Inflammatory macrophage treated with lipopolysaccharide for 4 hours (primary cell): ENCODE data around the gene INTU.
"Not testable (repeated sequence)": the region's sequence is repeated elsewhere in the genome, so short reads cannot be mapped to it uniquely, and the experiment has no call there.

Experiments used
- DNase-seq: peaks from one replicate; pipeline ENCODE4 v3.0.0-alpha.2; 2020

Gene INTU

DNA sequence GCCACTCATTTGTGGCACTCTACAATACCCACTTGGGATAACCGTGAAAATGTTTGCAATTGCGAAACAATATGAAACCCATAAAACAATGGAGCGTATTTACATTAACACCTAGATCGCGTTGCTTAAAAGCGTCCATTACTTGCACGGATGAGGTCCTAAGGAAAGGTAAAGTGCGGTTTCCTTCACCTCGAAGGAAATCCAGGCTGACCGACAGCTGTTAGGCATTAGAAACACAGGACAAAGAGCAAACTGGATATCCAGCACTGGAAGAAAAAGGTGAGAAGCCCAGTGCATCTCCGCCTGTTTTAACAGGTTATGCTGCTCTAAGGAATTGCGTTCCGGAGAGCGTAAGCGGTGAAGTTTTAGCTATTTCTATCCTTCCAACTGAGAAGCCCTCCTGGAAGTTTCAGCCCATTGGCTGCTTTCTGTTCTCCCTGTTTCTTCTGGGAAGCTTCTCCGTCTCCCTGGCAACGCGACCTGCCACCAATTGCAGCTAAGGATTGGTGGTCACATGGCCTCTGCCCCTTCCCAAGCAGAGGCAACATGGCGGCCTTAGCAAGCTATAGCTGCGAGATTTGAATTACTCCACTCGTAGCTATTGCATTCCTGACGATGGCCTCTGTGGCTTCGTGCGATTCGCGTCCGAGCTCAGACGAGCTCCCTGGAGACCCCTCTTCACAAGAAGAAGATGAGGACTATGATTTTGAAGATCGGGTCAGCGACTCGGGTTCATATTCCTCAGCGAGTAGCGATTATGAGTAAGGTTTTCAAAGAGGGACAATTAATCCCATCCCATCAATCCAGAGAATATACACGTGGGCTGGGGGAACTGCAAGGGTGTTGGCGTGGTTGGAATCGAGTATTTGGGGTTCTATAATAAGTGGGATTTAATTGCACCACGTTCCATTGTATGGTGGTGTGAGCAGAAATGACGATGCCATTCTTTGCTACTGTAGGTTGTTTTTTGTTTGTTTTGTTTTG lies at the start of gene INTU:
Gene INTU, plus strand, starts transcription at position 538 of the 984 bp plus-strand sequence. Its CDS starts 78 bp downstream, at position 616.
- DNase-seq = peak; percentile 93

DNA sequence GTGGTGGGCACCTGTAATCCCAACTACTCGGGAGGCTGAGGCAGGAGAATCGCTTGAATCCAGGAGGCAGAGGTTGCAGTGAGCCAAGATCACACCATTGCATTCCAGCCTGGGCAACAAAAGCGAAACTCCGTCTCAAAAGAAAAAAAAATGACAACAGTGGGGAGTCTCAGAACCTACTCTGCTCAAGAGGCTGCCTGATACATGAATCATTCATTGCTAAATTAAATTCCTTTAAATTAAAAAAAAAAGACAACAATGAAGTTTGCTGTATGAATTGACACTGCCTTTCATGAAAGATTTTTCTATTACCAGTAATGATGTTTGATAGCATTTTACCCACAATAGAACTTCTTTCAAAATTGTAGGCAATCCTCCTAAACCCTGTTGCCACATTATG lies 46.3 kb upstream of the INTU start:
- DNase-seq = not testable (repeated sequence)

DNA sequence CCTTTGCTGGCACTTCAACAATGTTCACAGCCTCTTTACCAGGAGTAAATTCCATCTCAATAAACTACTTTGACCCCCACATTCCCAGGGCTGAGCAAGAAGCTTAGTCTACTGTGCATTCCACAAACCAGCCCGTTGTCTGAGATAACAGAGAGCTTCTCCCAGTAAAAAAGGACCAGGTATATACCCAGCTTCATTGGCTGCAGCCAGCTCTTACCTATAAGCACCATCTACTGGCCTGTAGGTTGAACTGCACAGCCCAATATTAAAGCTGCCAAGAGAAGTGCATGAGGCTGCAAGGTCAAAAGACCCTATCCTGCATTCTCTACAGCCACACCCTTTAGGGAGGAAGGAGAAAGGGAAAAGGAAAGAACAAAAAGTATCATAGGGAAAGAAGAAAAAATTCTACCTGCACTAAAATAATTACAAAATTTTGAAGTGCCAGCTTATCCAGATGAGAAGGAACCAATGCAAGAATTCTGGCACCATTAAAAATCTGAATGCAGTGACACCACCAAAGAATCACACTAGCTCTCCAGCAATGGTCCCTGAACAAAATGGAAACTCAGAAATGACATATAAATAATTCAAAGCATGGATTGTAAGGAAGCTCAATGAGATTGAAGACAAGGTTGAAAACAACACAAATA lies 45.7 kb upstream of the INTU start:
- peak; percentile 21 for DNase-seq

DNA sequence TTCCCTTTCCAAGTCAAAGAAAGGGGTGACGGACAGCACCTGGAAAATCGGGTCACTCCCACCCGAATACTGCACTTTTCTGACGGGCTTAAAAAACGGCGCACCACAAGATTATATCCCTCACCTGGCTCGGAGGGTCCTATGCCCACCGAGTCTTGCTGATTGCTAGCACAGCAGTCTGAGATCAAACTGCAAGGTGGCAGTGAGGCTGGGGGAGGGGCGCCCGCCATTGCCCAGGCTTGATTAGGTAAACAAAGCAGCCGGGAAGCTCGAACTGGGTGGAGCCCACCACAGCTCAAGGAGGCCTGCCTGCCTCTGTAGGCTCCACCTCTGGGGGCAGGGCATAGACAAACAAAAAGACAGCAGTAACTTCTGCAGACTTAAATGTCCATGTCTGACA lies 43.6 kb upstream of the INTU start:
- DNase-seq = not testable (repeated sequence)

DNA sequence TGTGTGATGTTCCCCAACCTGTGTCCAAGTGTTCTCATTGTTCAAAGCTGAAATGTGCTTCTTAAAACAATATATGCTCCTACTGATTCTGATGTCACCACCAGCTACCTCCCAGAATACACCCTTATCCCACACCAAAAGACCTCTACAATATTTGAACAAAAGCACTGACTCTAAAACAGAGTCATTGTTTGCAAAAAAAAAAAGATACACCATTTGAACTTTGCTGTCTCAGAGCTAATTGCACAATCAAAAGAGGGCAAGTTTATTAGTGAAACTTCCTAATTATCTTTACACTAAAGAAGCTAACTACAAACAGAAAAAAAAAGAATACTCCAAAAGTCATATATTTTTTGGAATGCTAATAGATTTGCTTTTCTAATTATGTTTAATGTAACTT lies 34.1 kb upstream of the INTU start:
- DNase-seq = no peak

DNA sequence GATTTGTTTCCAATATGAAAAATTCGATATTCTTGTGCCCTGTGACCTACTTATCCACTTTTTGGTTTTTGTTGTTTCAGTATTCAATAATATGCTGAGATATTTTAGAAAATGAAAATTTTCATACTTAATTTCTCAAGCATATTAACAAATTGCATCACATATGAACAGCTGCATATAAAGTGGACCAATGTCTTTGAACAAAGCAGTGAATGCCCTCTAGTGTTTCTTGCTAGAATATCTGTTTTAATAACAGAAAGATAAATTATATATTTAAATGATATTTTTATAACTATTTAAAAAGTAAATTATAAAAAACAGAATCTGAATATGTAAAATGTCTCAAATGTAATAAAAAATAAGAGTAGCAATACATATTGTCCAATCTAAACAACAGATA lies 31.7 kb upstream of the INTU start:
- DNase-seq = peak; percentile 26

DNA sequence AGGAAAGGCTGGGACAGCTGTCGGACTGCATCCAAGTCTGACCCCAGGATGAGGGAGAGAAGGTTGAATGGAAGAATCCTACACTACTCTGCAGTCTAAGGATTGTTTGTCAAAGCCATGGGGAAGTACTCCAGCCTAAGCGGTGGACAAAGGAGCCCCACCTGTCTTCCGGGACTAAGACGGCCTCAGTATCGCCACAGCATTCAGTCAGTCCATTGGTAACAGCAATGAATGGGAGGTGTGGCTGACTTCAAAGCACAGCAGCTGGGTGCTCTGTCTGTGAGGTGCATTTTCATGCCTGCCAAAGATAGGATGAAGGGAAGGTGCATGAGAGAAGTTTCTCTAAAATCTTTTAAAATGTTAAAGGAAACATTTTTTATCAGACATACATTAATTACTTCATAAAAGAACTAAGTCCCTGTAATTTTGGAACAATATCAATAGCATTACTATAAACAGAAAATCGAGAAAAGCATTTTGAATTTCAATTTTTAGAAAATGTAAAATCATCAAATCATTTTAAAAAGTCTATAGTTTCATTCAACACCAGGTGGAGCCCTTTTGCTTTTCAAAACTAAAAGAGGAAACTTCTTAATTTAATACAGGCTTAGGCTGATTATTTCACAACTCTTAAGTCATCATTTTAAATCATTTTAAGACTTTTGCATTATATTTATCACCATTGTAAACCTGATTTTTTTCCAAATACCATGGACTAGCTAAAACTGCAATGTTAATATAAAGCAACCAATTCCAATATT lies 27.6 kb upstream of the INTU start:
- peak; percentile 75 for DNase-seq

DNA sequence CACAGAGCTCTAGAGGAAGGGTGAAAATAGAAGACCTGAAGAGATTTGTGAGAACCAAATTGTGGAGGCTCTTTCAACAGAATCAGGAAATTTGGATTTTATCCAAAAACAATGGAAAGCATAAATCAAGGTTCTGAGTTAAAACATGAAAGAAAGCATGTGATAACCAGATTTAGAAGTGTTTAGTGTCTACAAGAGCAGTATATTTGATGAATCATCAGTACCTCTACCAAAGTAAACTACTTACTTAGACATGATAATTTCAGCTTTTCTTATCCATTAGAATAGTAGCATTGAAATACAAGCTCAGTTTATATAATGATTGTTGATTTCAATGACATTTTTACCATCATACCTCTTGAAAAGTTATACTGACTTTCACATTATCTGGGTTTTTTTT lies 25.9 kb upstream of the INTU start:
- no peak for DNase-seq

DNA sequence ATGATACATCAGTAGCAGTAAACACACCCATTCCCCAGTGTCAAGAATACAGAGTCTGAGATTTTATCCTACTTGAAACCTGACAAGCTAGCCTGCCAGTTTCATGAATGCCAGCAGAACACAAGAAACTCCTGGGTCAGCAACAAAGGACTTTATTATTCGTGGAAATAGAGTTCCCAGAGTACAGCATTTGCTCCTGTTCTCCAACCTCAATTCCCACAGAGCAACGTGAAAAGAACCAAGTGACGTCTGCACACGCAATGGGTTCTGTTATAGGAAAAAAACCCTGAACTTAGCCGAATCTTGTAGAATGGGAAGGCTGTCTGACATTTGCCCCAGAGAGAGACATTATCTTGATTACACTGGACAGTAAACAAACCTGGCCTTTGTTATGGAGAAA lies 23.3 kb upstream of the INTU start:
- no peak for DNase-seq

DNA sequence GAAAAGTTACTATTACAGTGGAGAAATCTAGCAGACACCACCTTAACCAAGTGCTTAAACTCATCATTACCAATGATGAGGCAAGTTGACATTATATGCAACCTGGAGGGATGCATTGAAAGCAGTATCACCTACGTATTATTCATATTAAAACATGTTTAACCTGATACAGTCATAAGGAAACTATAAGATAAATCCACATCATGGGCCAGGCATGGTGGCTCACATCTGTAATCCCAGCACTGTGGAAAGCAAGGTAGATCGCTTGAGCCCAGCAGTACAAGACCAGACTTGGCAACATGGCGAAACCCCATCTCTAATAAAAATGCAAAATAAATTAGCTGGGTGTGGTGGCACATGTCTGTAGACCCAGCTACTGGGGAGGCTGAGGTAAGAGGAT lies 22.3 kb upstream of the INTU start:
- DNase-seq = no peak

DNA sequence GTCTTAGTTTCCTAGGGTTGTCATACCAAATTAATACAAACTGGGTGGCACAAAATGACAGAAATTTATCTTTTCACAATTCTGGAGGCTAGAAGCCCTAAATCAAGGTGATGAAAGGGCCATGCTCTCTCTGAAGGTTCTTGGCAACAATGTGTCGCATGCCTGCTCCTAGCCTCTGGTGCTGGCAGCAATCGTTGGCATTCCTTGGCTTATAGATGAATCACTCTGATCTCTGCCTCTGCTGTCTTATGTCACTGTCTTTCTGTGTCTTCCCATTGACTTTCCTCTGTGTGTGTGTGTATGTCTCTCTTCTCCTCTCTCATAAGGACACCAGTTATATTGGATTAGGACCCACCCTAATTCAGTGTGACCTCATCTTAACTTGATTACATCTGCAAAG lies 15.9 kb upstream of the INTU start:
- no peak for DNase-seq

DNA sequence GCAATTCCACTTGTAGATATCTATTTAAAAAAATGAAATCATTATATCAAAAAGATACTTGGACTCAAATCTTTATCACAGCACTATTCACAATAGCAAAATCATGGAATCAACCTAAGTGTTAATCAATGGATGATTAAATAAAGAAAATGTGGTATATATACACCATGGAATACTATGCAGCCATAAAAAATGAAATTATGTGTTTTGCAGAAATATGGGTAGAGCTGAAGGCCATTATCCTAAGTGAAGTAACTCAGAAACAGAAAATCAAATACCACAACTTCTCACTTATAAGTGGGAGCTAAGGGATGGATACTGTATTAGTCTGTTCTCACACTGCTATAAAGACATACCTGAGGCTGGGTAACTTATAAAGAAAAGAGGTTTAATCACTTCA lies 14.3 kb upstream of the INTU start:
- no peak for DNase-seq

DNA sequence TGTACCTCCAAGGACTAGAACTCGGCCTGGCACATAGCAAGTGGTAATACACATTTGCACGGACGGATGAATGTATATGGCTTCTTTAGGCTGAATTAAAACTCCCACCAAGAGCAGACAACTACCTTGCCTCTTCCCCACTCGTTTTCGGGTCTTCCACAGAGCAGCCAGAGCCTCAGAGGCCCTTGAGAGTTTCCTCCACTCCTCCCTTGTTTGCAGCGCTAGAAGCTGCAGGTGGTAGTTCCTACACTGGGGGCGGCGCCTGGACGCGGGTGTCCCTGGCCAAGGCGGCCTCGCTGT lies 10.2 kb upstream of the INTU start:
- DNase-seq = no peak

DNA sequence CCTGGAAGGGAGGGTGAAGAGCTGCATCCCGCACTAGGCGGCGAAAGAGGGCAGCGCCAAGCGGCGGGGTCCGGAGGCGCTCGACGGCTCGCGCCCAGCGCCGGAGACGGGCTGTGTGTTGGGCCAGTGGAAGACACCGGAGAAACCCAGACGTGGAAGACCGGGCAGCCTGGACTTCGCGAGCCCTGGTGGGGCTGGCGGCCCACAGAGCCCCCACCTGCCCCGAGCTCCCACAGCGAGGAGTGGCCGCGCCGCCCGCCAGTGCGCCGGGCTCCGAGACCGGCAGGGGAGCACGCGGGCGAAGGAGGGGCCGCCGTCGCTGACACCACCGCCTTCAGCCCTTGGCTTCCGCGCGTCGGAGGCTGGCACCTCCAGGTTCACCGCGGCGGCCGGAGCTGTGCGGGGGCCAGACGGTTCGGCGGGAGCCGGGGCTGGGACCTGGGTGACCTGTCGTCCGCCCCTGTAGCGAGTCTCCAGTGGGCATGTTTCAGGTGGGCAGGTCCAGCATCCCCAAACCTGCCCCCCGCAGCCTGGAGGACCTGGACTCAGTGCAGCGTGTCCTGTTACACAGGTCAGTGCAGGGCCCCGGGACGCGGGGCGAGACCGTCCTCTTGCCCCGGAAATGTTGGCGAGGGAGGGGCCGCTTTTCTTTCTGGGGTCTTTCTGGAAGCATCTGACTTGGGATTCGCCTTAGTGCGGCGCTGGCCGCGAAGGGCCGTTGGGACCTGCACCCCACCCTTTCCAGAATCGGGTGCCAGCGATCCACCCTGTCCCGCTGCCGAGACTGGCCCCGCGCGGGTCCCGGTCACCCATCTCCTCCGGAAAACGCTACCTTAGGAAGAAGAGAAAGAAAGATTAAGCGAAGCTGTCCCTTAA lies 9.6 kb upstream of the INTU start:
- peak; percentile 15 for DNase-seq

DNA sequence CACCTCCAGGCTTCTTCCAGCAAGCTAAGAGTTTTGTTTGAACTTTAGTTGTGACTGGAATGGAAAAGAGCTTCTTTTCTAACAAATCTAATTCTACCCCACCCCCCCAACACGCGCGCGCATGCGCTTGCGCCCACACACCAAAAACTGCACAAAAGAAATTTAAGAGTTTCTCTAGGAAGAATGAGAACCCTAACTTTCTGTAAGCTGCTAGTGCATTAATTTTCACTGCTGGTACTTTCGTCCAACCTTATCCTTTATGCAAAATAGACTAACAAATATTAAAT lies 9.0 kb upstream of the INTU start:
- DNase-seq = no peak

DNA sequence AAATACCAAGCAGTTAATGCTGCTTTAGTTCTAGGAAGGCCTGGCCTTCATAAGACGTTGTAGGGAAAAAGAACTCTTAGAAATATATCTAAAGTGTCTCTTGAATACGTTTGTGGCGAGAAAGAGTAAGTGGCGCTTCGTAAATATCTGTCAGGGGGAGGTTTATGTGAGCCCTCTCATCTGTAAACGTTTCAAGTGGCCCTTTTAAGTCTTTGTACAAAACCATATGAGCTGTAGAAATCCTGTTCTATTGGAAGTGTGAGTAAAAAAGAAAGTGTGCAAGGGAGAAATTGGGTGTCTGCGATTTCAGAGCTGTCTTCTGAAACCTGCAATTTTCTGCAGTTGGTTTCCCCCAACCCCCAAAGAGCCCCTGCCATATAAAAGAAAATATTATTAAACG lies 8.6 kb upstream of the INTU start:
- DNase-seq = no peak

DNA sequence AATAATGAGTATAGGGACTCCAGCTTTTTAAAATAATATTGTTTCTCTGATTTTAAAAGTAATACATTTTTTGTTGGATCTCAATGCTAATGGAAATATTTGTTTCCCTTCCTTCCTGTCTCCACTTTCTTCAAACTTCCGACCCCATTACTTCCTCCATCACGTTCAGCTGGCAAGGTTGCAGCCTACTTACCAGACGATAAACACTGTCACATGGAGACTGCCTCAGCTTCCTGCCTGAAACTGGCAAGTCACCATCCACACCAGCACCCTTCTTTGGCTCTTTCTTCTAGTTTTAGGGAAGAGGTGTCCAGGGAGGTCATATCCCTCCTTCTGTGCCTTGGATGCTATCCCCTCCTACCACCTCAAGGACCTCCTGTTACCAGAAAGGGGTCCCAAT lies 3.4 kb upstream of the INTU start:
- DNase-seq = peak; percentile 48

DNA sequence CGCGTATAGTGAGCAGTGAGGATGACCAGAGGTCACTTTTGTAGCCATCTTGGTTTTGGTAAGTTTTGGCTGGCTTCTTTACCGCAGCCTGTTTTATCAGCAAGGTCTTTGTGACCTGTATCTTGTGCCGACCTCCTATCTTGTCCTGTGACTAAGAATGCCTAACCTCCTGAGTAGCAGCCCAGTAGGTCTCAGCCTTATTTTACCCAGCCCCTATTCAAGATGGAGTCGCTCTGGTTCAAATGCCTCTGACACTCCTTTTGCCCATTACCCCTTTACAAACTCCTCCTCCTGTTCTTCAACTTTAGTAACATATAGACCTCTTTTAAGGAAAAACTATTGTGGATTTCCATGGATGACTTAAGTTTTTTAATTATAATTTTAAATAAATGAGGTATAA lies 2.6 kb upstream of the INTU start:
- DNase-seq = no peak

DNA sequence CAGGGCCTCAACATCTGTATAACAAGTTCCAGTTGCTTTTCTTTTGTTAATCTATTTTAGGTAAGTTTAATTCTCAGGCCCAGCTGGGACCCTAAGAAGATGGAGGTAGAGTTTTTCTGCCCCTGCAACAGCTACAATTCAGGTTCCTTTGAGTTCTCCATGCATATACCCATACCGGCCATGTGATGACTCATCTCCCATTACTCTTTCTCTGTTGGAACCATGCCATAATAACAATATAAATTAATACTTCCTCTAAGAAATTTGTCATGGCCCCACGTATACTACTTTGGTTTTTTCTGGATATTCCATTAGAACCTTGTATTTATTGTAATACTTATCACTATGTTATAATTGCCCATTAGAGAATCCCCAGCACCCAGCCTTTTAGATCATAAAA lies 1.3 kb upstream of the INTU start:
- DNase-seq = no peak

DNA sequence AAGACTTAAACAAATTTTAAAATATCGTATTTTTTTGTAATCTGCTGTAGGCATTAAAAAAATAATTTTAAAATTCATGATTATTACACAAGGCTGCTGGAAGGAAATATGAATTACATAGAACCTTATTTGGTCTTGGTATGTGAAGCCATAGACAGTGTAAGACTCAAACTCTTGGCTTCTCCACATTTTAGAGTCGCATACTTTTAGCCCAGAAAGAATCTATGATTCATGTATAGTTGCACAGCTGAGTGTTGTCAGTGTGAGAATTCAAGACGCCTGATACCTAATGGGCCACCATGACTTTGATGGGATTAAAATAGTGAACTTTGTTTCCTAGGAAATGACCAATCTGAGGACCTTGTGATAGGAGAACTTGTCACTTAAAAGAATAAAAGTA lies 1.4 kb downstream of the INTU start:
- DNase-seq = no peak

DNA sequence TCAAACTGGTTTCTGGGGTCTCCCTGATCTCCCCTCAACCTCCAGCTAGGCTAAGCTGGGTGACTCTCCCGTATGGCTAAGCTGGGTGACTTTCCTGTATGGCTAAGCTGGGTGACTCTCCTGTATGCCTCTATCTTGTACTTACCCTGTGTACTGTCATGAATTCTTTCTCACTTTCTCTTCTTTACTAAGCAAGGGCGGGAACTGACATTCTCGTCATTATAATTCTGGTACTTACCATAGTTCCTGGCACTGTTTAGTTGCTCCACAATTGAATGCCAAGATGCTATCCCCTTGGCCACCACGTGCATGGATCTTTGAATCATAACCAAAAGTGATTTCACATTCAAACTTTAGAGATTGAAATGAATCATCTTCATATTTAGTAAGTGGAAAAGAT lies 8.8 kb downstream of the INTU start:
- no peak for DNase-seq

DNA sequence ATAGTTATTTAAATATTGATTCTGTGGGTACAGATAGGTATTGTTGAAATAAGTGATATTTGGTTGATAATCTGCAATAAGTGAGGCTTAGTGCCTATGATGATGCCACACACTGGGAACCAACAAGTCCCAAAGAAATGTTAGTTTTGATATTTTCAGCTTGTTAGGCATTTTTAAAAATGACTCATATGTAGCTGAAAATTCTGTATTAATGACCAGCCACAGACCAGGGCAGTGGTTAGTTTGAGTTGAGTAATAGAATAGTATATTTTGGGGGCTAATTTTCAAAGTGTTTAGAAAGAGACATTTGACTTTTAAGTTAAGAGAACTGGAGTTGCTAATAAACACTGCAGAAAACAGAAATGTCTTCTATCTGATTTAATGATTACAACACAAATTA lies 9.4 kb downstream of the INTU start:
- no peak for DNase-seq

DNA sequence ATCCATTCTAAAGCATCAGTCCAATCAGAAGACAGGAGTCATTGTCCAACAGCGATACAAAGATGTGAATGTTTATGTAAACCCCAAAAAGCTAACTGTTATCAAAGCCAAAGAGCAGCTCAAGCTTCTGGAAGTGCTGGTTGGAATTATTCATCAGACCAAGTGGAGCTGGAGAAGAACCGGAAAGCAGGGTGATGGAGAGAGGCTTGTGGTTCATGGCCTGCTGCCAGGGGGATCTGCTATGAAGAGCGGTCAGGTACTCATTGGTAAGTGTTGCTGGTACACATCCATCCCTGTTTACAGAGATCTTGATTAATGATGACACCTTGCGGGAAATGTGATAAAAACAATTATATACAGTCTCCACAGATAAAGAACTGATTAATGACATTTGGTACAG lies 11.0 kb downstream of the INTU start:
- no peak for DNase-seq
